Hepatocyte (in vitro differentiated cells): ENCODE results near the gene UGCG. TPM values are rescaled to one million over a fixed set of nuclear protein-coding genes. Genes with fewer than 3 reads are reported as not detected.

Source experiments
- DNase-seq: peaks from one replicate; pipeline ENCODE4 v3.0.0-alpha.2; 2016; ENCODE audit warnings: low spot score
- H2AFZ ChIP-seq: fragments of 200-600 bp; sonication (generic); 2 replicates; pipeline ENCODE4 v1.6.0; 2016; ENCODE audit warnings: antibody characterized with exemption, mild to moderate bottlenecking
- H3K27ac ChIP-seq: fragments of 200-600 bp; sonication (generic); 2 replicates; pipeline ENCODE4 v1.5.1; 2016; ENCODE audit warnings: mild to moderate bottlenecking
- H3K27me3 ChIP-seq: fragments of 200-600 bp; sonication (generic); 2 replicates; pipeline ENCODE4 v1.6.1; 2016
- H3K36me3 ChIP-seq: fragments of 200-600 bp; sonication (generic); replicated peaks from 2 replicates; pipeline ENCODE4 v1.5.1; 2016; ENCODE audit warnings: low read depth; ENCODE audit not compliant: insufficient read depth
- H3K4me1 ChIP-seq: fragments of 200-600 bp; sonication (generic); 2 replicates; pipeline ENCODE4 v1.5.1; 2016; ENCODE audit warnings: mild to moderate bottlenecking, moderate library complexity; ENCODE audit not compliant: insufficient read depth
- H3K4me2 ChIP-seq: fragments of 200-600 bp; sonication (generic); 2 replicates; pipeline ENCODE4 v1.6.0; 2016
- H3K4me3 ChIP-seq: fragments of 200-600 bp; sonication (generic); 2 replicates; pipeline ENCODE4 v1.5.1; 2016; ENCODE audit warnings: mild to moderate bottlenecking
- H3K79me2 ChIP-seq: fragments of 200-600 bp; sonication (generic); 2 replicates; pipeline ENCODE4 v1.6.0; 2017; ENCODE audit warnings: mild to moderate bottlenecking
- H3K9me2 ChIP-seq: fragments of 200-600 bp; sonication (generic); replicated peaks from 2 replicates; pipeline ENCODE4 v1.6.0; 2017; ENCODE audit warnings: mild to moderate bottlenecking; ENCODE audit not compliant: insufficient read depth
- H3K9me3 ChIP-seq: fragments of 200-600 bp; sonication (generic); 2 replicates; pipeline ENCODE4 v1.5.1; 2016; ENCODE audit warnings: low read depth, mild to moderate bottlenecking
- H4K20me1 ChIP-seq: fragments of 200-600 bp; sonication (generic); 2 replicates; pipeline ENCODE4 v1.6.0; 2016; ENCODE audit warnings: mild to moderate bottlenecking; ENCODE audit not compliant: insufficient read depth, poor library complexity, severe bottlenecking
- EZH2 ChIP-seq: fragments of 200-600 bp; sonication (generic); IDR thresholded peaks from 2 replicates; pipeline ENCODE4 v1.6.1; 2016; ENCODE audit warnings: antibody characterized with exemption, mild to moderate bottlenecking, borderline replicate concordance
- EZH2phosphoT487 ChIP-seq: fragments of 200-600 bp; sonication (generic); IDR thresholded peaks from one replicate; pipeline ENCODE4 v1.6.1; 2018; ENCODE audit warnings: antibody characterized with exemption, mild to moderate bottlenecking, low read depth, moderate library complexity; ENCODE audit not compliant: unreplicated experiment, severe bottlenecking
- WGBS: methylation state at CpG from one replicate; pipeline ENCODE4 v1.1.6; 2016; ENCODE audit warnings: low lambda C conversion rate; ENCODE audit errors: missing lambda C conversion rate; 5-methylcytosine and 5-hydroxymethylcytosine counted together
- polyA plus RNA-seq: library from polyadenylated mRNA; unstranded; fragments of >200 nt; fragmentation: Nextera tagmentation; extraction: Ambion mirVana; gene quantifications from 2 replicates; pipeline ENCODE4 v1.2.1, GENCODE V29; 2016
- total RNA-seq: library from RNA; depleted of rRNA; stranded (reverse); fragments of >200 nt; gene quantifications from 2 replicates; pipeline ENCODE4 v1.2.3, GENCODE V29; 2014
- TF ChIP-seq, protein P1 (sequence below): fragments of 200-600 bp; sonication (generic); IDR thresholded peaks from 2 replicates; pipeline ENCODE4 v1.5.1; 2016; ENCODE audit warnings: antibody characterized with exemption, mild to moderate bottlenecking; ENCODE audit not compliant: poor library complexity

The UGCG gene
- total and polyA plus RNA-seq, 2 experiments from 2014 or later = 54.6 to 107 TPM

DNA sequence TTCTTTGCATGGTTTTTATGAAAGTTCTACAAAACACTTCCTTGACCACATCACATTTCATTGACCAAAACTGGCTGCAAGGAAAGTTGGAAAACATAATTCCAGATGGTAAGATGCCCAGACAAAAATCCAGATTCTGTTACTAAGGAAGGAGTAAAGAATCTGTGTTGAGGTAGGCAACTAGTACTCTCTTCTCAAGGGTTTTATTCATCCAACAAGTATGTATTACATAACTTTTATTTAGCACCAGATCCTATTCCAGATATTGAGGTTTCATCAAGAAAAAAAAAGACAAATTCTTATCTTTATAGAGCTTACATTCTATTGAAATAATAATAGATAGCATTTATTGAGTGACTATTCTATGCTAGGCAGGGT lies 43.2 kb upstream of the UGCG start:
- TF ChIP-seq, protein P1, sequence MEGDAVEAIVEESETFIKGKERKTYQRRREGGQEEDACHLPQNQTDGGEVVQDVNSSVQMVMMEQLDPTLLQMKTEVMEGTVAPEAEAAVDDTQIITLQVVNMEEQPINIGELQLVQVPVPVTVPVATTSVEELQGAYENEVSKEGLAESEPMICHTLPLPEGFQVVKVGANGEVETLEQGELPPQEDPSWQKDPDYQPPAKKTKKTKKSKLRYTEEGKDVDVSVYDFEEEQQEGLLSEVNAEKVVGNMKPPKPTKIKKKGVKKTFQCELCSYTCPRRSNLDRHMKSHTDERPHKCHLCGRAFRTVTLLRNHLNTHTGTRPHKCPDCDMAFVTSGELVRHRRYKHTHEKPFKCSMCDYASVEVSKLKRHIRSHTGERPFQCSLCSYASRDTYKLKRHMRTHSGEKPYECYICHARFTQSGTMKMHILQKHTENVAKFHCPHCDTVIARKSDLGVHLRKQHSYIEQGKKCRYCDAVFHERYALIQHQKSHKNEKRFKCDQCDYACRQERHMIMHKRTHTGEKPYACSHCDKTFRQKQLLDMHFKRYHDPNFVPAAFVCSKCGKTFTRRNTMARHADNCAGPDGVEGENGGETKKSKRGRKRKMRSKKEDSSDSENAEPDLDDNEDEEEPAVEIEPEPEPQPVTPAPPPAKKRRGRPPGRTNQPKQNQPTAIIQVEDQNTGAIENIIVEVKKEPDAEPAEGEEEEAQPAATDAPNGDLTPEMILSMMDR = no peak
- no peak for TF ChIP-seq EZH2
- TF ChIP-seq EZH2phosphoT487 = no peak
- Histone ChIP-seq H3K27me3 (no peaks in the 10 kb centered on the region), H3K4me1 (peaks cover 7% of the 10 kb centered on the region), H3K4me2 (no peak overlapping the region), H2AFZ (no peak overlapping the region), H3K9me2 (no peaks in the 10 kb centered on the region), H3K27ac (no peak overlapping the region), H3K4me3 (no peak overlapping the region), H3K79me2 (no peaks in the 10 kb centered on the region), H4K20me1 (no peaks in the 10 kb centered on the region), H3K36me3 (no peaks in the 10 kb centered on the region), H3K9me3 (no peaks in the 10 kb centered on the region)
- no peak for DNase-seq

DNA sequence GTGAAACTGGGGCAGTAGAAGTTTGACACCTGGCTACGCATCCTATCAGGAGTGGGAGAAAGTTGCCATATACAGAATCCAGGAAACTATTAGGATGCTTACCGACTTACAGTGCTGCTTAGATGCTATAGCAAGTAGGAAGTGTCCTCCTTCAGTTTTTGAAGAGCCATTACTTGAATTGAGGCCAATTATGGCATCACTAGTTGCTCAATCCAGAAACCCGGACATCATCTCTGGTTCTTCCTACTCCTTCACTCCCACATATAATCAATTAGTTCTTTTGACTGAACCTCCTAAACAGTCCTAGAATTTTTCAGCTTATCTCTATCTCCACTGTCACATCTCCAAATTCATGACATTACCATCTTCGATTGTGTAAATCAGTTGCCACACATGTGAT lies 41.8 kb upstream of the UGCG start:
- Histone ChIP-seq H3K4me2 (no peak overlapping the region), H3K4me3 (no peak overlapping the region), H3K9me3 (no peaks in the 10 kb centered on the region), H4K20me1 (no peaks in the 10 kb centered on the region), H3K79me2 (no peaks in the 10 kb centered on the region), H3K27me3 (no peaks in the 10 kb centered on the region), H3K4me1 (peaks cover 7% of the 10 kb centered on the region), H3K36me3 (no peaks in the 10 kb centered on the region), H3K27ac (no peak overlapping the region), H3K9me2 (no peaks in the 10 kb centered on the region), H2AFZ (no peak overlapping the region)
- DNase-seq = no peak
- 93% methylated on average over 4 of the region's 4 CpGs for WGBS
- TF ChIP-seq EZH2phosphoT487 (no peak), EZH2 (no peak)
- TF ChIP-seq, protein P1 = no peak

DNA sequence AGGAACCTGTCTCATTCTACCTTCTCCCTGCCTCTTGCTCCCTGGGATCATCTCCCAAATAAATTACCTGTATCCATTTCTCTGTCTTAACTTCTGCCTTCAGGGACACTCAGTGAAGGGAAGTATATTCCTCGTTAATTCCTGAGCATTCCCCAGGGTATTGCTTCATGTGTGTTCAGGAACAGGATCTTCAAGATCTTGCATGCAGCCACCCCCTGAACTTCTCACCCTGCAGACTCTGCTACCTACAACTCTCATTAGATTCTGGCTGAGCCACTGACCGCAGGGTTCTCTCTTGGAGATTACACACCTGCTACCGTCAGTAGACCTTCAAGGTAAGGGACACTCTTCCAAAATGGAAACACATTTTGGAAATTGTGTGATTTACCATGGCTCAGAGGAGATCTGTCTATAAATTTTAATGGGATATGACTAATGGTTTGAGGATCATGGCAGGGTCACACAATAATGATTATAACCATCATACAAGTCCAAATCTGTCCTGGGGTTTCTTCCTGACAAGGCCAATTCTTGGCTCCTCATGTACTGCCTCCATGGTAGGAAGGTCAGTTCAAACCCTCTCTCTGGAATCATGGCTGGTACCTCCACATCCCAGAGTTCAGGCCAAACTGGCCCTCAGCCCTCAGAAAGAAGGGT lies 38.9 kb upstream of the UGCG start:
- WGBS = 66% methylated on average over 3 of the region's 3 CpGs
- no peak overlapping the region for H3K4me3 ChIP-seq
- H3K27me3 ChIP-seq = no peaks in the 10 kb centered on the region
- no peaks in the 10 kb centered on the region for H3K4me1 ChIP-seq
- peak; percentile 38 for DNase-seq
- H3K27ac ChIP-seq = no peak overlapping the region
- TF ChIP-seq, protein P1 = no peak
- no peak for TF ChIP-seq EZH2phosphoT487
- no peak for TF ChIP-seq EZH2
- no peaks in the 10 kb centered on the region for H3K79me2 ChIP-seq
- H3K4me2 ChIP-seq = no peak overlapping the region
- H3K9me2 ChIP-seq = no peaks in the 10 kb centered on the region
- no peaks in the 10 kb centered on the region for H3K9me3 ChIP-seq
- no peaks in the 10 kb centered on the region for H3K36me3 ChIP-seq
- no peaks in the 10 kb centered on the region for H4K20me1 ChIP-seq
- no peak overlapping the region for H2AFZ ChIP-seq

DNA sequence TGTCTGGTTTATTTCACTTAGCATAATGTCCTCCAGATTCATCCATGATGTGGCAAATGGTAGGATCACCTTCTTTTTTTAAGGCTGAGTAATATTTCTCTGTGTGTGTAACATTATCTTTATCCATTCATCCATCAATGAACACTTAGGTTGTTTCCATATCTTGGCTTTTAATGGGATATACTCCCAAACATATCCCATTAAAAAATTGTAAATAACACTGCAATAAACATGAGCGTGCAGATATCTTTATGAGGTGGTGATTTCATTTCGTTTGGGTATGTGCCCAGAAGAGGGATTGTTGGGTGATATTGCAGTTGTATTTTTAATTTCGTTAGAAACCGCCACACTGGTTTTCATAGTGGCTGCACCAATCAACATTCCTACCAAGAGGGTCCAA lies 36.2 kb upstream of the UGCG start:
- Histone ChIP-seq H4K20me1 (no peaks in the 10 kb centered on the region), H3K4me1 (no peaks in the 10 kb centered on the region), H3K27ac (no peak overlapping the region), H3K9me2 (no peaks in the 10 kb centered on the region), H3K79me2 (no peaks in the 10 kb centered on the region), H2AFZ (no peak overlapping the region), H3K9me3 (no peaks in the 10 kb centered on the region), H3K27me3 (no peaks in the 10 kb centered on the region), H3K36me3 (no peaks in the 10 kb centered on the region), H3K4me2 (no peak overlapping the region), H3K4me3 (no peak overlapping the region)
- WGBS = 75% methylated on average over 4 of the region's 4 CpGs
- DNase-seq = no peak
- TF ChIP-seq EZH2 (no peak), EZH2phosphoT487 (no peak)
- TF ChIP-seq, protein P1 = no peak
